ENCODE measurements around the gene FLOT2.

GRCh38 chr17:28882154-28882895, 15.2 kb downstream of the FLOT2 start:
- no peak for TF ChIP-seq CTCF (IDR thresholded peaks at IDR 0.05)
- TF ChIP-seq EZH2phosphoT487 (IDR thresholded peaks at IDR 0.05), result no peak

All from neural progenitor cell (in vitro differentiated cells).